HG03378 (cell line): Measurements from ENCODE around the gene BET1.
"Not testable (repeated sequence)": the region's sequence is repeated elsewhere in the genome, so short reads cannot be mapped to it uniquely, and the experiment has no call there.

Experiments
- ATAC-seq: cut with Tn5 transposase; IDR thresholded peaks from one replicate; pipeline ENCODE4 v1.9.1; 2021; ENCODE audit warnings: mild to moderate bottlenecking, moderate library complexity; ENCODE audit not compliant: unreplicated experiment

Gene BET1

DNA sequence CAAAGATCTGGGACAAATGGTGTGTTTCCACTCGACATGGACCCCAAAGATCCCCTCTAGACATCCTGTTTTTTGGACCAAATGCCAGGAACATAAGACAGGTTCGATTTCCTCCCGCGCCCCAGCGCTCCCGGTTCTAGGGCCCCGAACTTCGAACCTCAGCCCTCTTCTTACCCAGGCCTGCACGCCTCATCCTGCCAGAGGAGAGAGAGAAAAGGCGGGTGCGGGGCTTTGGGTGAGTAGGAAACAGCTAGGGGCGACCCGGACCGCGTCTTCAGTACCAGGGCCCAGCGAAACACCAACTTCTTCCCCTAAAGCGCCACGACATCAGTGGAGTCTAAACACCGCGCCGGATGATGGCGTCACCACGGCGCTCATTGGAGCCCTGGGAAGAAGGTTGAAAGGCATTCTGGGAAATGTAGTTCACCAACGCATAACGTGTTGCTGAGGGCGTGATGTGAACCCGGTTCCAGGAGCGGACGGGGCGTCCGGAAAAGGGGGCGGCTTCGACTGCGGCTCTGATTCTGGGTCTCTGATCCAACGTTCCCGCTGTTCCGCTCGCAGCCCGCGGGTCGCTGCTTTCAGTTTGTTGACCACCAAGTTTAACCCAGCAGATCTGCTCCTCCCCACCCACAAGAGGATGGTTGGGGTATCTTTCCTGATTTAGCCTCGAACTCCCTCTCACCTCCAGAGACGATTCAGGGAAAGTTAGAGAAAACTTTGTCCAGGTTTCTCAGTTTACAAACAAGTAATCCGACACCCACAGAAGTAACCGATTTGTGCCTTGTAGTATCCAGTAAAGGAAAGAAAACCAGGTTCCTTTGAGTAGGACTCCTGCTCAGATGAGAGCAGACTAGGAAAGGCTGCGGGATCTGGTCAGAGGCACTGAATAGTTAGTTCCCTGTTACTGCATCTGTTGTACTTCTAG lies at the start of gene BET1:
TSS of gene BET1 (minus strand) at position 332 of the 928 bp plus-strand sequence. CDS start at position 193, 139 bp downstream.
- ATAC-seq = peak; percentile 95

- ATAC-seq = no peak
These were observed 49.4 kb upstream of the BET1 start for GRCh38 chr7:94053532-94053931.

- peak; percentile 35 for ATAC-seq
These were observed 48.4 kb upstream of the BET1 start for GRCh38 chr7:94052398-94053180.

- ATAC-seq = peak; percentile 89
These were observed 45.9 kb upstream of the BET1 start for GRCh38 chr7:94050046-94050445.

- peak; percentile 8 for ATAC-seq
These were observed 45.5 kb upstream of the BET1 start for GRCh38 chr7:94049615-94050014.

DNA sequence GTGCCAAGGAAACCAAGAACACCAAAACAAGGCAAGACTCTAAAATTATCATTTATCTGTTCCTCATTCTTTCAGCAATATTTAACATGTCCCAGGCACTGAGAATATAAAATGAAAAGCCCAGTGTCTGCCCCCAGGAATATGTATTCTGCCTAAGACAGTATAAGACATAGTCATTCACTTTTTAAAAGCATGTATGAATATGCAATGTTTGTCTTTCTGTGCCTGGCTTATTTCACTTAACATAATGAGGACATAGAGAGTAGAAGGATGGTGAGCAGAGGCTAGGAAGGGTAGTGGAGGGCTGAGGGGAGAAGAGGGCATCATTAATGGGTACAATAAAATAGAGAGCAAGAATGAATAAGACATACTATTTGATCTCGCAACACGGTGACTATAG lies 44.6 kb upstream of the BET1 start:
- ATAC-seq = no peak

- ATAC-seq = no peak
These were observed 43.8 kb upstream of the BET1 start for GRCh38 chr7:94047956-94048355.

- ATAC-seq = no peak
These were observed 41.4 kb upstream of the BET1 start for GRCh38 chr7:94045581-94045980.

- no peak for ATAC-seq
These were observed 40.7 kb upstream of the BET1 start for GRCh38 chr7:94044806-94045205.

DNA sequence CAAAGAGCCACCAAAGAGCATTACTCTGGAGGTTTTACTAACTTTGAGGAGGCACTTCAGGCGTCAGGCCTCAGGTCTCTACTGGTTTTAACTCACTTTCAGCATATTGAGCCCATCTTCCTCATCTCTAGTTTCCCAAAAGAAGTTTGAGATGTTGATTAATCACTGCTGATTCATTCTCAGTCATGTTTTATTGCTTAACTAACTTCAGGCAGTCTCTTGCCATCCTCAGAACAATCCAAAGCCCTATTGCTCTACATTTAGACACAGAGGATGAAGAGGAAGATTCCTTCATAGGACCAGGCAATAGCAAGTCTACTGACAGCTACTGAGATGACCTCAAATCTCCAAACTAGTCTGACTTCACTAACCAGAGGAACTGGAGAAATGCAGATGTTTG lies 39.1 kb upstream of the BET1 start:
- no peak for ATAC-seq

GRCh38 chr7:94042381-94042780 lies 38.2 kb upstream of the BET1 start:
- peak; percentile 83 for ATAC-seq

GRCh38 chr7:94041529-94041928 lies 37.4 kb upstream of the BET1 start:
- no peak for ATAC-seq

DNA sequence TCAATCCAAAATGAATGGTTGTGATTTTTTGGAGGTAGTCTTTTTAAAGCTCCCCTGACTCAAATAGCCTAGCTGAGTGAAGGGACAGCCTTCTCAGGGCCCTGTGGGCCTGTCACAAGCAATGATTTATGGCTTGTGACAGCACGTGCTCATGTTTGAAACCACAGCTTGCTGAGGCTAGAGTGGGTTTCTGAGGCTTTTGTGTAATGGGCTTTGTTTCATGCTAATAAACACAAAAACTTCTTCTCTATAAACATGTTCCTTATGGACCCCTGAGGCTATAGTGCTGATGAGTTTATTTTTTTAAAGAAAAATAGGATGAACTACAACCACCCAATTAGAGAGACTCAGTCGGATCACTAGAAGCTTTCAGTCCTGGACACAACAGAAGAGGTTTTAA lies 36.1 kb upstream of the BET1 start:
- no peak for ATAC-seq

DNA sequence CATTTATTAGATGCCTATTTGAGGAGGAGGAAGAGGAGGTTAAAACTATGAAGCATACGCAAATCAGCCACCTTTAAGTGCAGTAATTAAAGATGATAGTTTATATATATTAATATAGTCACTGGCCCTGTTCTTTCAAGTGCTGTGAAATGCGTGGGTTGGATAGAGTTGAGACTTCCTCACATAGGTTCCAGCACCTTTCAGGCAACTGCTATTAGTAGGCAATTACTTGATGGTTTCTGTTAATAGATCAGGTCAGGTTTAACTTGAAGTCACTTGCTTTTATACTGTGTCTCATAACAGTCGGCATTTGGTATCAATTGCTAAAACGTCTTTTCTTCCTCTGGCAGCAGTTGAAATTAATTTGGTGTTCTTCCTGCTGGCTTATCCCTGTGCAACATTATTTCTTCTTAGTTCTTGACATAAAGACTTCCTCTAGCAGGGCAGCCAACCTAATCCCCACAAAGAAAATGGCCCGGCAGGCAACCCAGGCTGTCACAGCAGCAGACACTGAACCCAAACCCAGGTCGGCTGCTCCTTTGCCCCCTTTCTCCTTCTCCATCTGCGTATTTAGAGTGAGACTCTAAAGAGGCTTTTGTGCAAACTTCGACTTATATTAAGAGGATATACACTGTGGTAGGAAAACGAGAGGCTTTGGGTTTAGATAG lies 35.3 kb upstream of the BET1 start:
- ATAC-seq = peak; percentile 38

GRCh38 chr7:94031865-94032264 lies 27.7 kb upstream of the BET1 start:
- no peak for ATAC-seq

DNA sequence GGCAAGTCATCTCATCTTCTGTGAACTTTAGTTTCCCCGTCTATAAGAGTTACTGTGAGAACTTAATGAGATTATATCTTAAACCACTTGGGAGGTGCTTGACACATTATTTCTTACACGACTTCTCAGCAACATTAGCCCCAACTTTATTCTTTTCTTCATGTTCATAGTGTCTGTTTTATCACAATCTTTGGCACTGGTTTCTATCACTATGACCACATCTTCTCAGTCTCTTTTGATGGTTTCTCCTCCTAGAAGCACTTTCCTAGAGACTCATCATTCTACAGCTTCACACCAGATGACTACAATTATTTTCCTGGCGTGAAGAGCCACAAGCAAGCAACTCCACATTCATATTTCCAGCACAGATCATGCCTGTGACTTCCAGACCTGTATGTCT lies 26.5 kb upstream of the BET1 start:
- ATAC-seq = no peak

- no peak for ATAC-seq
These were observed 25.8 kb upstream of the BET1 start for GRCh38 chr7:94029976-94030375.

- ATAC-seq = no peak
These were observed 24.6 kb upstream of the BET1 start for GRCh38 chr7:94028768-94029167.

- not testable (repeated sequence) for ATAC-seq
These were observed 22.5 kb upstream of the BET1 start for GRCh38 chr7:94026619-94027018.

DNA sequence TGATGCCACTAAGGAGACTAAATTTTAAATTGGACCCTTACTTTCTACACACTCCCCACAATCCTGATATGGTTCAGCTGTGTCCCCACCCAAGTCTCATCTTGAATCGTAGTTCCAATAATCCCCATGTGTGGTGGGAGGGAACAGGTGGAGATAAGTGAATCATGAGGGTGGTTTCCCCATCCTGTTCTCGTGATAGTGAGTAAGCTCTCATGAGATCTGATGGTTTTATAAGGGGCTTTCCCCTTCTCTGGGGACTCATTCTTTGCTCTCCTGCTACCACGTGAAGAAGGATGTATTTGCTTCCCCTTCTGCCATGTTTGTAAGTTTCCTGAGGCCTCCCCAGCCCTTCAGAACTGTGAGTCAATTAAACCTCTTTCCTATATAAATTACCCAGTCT lies 18.4 kb upstream of the BET1 start:
- ATAC-seq = no peak

DNA sequence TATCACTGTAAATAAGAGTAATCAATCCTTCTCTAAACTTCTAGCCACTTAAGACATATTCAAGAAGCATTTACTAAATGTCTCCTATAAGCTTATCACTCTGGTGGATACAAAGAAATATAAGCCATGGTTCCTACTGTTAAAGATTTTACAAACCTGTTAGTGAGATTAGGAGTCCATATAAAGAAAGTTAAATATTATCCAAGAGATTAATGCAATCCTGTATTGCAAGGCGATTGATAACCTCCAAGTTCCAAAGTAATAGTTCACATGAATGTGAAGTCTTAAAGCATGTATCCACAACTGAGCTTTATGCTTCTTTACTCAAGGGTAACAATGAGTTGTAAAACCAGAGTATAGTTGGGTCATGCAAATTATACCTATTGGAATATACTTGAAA lies 12.6 kb upstream of the BET1 start:
- ATAC-seq = no peak
